Hindlimb muscle (tissue), 1 donor: ENCODE results near the gene CCDC69. TPM values are rescaled to one million over a fixed set of nuclear protein-coding genes. Genes with fewer than 3 reads are reported as not detected.
"Not testable (repeated sequence)": the region's sequence is repeated elsewhere in the genome, so short reads cannot be mapped to it uniquely, and the experiment has no call there.

Experiments used
- DNase-seq: peaks from one replicate; pipeline ENCODE4 v3.0.0-alpha.2; 2013
- polyA plus RNA-seq: library from polyadenylated mRNA; unstranded; fragments of 120-200 nt; gene quantifications from one replicate; pipeline ENCODE4 v1.2.1, GENCODE V29; 2013; ENCODE audit not compliant: insufficient read length

The CCDC69 gene
- polyA plus RNA-seq, 1 donor: 86.9 TPM

GRCh38 chr5:151221574-151221973 lies 2.3 kb downstream of the CCDC69 start:
- DNase-seq: no peak

- DNase-seq: no peak
These were observed 4.1 kb downstream of the CCDC69 start for GRCh38 chr5:151219789-151220188.

GRCh38 chr5:151219138-151219537 lies 4.8 kb downstream of the CCDC69 start:
- DNase-seq: no peak

- DNase-seq: no peak
These were observed 5.7 kb downstream of the CCDC69 start for GRCh38 chr5:151218177-151218576.

GRCh38 chr5:151216781-151217180 lies 7.1 kb downstream of the CCDC69 start:
- no peak for DNase-seq

GRCh38 chr5:151215546-151215880 lies 8.4 kb downstream of the CCDC69 start:
- DNase-seq: no peak

- no peak for DNase-seq
These were observed 9.0 kb downstream of the CCDC69 start for GRCh38 chr5:151214614-151215545.

- DNase-seq: no peak
These were observed 9.9 kb downstream of the CCDC69 start for GRCh38 chr5:151213803-151214613.

GRCh38 chr5:151212406-151212798 lies 11.5 kb downstream of the CCDC69 start:
- DNase-seq: no peak

- no peak for DNase-seq
These were observed 15.4 kb downstream of the CCDC69 start for GRCh38 chr5:151208481-151208914.

- no peak for DNase-seq
These were observed 18.5 kb downstream of the CCDC69 start for GRCh38 chr5:151205411-151205810.

GRCh38 chr5:151204051-151204450 lies 19.8 kb downstream of the CCDC69 start:
- no peak for DNase-seq

GRCh38 chr5:151202381-151203139 lies 21.3 kb downstream of the CCDC69 start:
- DNase-seq: no peak

- DNase-seq: no peak
These were observed 22.8 kb downstream of the CCDC69 start for GRCh38 chr5:151200913-151201595.

- DNase-seq: no peak
These were observed 24.2 kb downstream of the CCDC69 start for GRCh38 chr5:151199581-151200185.

GRCh38 chr5:151198861-151199260 lies 25.0 kb downstream of the CCDC69 start:
- no peak for DNase-seq

GRCh38 chr5:151197291-151197600 lies 26.6 kb downstream of the CCDC69 start:
- DNase-seq: not testable (repeated sequence)

- no peak for DNase-seq
These were observed 27.2 kb downstream of the CCDC69 start for GRCh38 chr5:151196556-151197290.

GRCh38 chr5:151195622-151196021 lies 28.3 kb downstream of the CCDC69 start:
- no peak for DNase-seq

- no peak for DNase-seq
These were observed 31.3 kb downstream of the CCDC69 start for GRCh38 chr5:151192626-151193025.

- DNase-seq: no peak
These were observed 32.2 kb downstream of the CCDC69 start for GRCh38 chr5:151191661-151192060.
